ENCODE data around the gene TMEM183A.

The TMEM183A gene

DNA sequence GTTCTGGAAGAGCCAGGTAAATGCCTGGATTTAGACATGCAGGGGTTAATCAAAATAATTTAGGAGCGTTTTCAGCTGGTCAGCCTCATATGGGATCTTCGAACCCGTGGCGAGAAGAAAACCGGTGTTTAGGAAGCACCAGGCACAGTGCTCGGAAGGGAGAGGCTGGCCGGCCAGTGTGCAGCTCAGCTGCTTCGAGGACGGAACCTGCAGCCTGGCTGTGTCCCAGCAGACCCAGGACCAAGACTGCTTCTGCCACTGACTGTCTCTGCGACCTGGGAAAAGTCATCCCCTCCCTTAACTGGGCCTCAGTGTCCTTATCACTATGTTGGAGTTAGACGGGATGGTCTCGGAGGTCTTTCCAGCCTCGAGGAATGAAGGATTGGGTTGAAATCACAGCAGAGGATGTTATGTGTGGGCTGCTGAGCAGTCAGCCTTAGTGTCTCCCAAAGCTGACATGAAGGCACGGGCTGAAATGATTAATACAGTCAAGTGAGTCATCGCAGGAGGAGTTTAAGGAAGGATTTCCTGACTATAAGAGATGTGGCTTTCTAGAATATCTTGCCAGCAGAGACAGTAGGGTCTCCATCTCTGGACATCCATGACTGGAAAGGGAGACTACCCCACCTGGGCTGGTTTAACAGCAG lies 39.9 kb downstream of the TMEM183A start:
- DNase-seq: peak; percentile 69

DNA sequence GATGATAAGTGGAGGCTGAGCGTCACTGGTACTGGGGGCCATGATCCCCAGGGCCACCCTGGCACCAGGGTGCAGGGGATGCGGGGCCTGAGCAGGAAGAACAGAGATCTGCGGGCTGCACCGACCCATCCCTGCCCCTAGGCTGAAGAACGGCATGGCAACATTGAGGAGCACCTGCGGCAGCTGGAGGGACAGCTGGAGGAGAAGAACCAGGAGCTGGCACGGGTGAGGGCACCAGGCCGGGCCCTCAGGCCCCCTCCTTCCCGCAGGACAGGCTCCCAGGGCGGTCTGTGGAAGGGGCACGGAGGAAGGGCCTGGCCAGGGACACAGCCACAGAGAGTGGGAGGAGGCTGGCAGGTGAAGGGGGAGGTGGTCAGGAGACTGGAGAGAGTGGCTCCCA lies 40.9 kb downstream of the TMEM183A start:
- no peak for DNase-seq

DNA sequence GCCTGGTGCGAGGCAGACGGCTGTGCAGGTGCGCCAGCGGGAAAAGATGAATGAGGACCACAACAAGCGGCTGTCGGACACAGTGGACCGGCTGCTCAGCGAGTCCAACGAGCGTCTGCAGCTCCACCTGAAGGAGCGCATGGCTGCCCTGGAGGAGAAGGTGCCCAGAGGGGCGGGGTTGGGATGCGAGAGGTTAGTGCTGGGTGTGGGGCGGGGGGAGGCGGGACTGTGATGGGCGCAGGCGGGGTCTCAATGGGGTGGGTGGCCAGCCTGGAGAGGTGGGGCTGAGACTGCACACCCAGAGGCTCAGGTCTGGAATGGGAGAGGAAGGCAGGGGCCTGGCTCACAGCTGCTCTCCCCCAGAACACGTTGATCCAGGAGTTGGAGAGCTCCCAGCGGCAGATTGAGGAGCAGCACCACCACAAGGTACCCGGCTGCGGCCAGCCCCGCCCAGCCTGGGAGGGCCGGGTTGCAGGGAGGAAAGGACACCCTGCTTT lies 41.4 kb downstream of the TMEM183A start:
- no peak for DNase-seq

DNA sequence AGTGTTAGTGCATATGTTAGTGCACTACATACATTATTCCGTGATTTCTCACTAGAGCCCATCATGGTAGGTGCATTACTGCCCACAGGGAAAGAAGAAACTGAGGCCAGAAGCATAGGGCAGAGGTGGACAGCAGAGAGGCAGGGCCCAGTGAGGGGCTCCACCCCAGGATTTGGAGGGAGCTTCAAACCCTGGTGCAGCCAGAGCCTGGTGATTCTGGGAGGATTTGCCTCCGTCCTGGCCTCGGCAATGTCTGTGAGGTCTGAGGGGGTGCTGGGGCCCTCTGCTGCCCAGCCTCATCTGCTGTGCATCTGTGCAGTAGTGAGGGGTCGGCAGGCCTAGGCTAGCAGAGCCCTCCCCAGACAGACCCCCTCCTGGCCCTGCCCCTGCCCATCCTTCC lies 41.9 kb downstream of the TMEM183A start:
- no peak for DNase-seq

DNA sequence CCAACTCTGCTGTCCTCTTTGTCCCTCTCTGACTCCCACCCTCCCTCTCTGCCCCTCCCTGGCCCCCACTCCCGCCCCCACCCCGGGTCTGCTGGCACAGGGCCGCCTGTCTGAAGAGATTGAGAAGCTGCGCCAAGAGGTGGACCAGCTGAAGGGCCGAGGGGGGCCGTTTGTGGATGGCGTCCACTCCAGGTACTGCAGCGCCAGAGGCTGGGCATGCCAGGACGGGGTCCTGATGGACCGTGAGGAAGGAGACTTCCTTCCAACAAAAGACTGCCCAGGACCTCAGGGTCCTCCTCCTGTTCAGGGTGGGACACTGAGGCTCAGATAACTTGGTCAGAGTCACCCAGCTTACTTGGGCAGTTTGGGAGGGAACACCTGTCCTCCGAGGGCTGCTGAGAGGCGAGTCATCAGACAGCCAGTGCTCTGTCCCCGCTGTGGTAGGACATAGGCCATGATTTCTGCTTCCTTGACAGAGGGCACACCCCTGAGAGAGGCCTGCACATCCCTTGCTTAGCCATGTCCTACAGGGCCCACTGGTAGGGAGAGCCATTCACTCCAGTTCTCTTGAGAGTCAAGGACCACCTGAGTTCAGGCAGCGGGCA lies 42.5 kb downstream of the TMEM183A start:
- no peak for DNase-seq

DNA sequence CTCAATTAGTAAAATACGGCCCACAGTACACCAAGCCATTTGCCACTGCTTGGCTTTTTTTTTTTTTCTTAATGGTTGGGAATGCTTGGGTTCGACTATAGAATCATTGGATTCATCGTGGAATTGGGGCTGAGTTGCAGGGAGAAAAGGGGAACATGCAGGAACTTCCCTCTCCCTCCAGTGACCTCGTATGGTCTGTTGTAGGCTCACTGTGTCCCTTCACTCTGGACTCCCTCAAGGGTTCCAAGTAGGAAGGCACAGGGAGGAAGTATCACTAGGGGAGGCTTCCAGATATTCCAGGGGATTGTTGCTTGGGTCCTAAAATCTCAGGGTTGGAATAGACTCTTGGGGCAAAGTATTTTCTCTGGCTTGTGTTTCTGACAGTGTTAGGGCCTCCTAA lies 43.7 kb downstream of the TMEM183A start:
- DNase-seq: no peak

DNA sequence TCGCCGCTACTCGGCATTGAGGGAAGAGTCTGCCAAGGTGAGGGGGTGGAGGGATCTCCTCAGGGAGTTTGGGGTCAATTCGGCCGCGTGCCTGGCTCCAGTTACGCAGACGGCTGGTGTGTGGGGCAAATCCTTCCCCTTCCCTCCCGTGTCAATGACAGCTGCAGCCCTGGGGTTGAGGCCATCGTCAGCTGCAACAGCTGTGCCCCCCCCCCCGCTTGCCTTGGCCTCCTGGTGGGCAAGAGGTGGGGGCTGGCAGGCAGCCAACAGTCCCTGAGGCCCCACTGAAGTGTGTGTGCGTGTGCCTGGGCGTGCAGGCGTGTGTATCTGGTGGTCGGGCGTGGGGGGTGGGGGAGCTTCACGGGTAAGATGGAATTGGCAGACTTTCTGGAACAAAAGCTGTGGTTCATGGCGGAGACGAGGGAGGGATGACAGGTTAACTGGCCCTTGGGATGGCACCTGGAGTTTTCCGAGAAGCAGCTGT lies 44.7 kb downstream of the TMEM183A start:
- DNase-seq: peak; percentile 8

DNA sequence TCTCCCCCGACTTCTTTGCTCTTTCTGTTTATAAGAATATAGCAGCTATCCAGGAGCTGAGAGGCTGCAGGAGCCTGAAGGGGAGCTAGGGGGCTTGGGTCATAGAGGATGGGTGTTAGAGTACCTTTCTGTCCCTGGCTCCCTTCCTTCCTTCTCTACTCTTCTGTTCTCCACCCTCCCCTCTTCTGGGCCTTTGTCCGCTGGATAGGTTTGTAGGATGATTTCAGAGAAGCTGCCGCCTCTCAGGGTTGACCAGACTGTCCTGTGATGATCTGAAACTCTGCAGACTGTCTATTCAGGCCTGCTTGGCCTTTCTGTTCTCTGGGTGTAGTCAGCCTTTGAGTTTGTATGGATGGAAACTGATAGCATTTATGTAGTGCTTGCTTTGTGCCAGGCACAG lies 45.4 kb downstream of the TMEM183A start:
- DNase-seq: no peak

DNA sequence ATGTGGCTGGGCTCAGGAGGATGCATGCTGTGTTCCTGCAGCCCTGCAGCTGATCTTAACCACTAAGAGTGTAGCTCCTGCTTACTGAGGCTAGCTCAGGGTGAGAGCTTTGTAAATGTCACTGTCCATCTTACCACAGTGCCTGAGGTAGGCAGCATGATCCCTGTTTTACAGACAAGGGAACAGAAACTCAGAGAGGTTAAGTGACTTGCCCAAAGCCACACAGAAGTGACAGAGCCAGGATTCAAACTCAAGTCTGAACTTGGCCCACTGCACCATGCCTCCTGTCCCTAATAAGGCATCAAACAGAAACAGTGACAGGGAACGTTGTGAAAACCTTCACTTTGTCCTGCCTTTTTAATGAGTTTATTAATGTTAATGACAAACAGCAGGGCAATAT lies 47.0 kb downstream of the TMEM183A start:
- DNase-seq: peak; percentile 3

DNA sequence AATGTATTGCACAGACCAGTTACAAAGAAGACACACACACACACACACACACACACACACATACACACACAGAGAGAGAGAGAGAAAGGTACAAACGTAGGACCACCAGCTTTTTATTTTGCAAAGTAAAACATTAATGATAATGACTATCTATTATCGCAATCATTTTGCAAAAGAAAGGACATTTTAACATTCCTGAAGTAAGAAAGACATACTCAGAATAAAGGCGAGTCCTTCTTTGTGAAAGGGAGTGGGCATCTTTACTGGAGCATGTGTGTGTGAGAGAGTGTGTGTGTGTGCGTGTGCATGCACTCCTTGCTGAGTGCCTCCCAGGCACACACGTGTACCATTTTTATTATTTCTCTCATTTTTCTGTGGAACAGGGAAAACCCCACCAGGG lies 47.5 kb downstream of the TMEM183A start:
- DNase-seq: no peak

DNA sequence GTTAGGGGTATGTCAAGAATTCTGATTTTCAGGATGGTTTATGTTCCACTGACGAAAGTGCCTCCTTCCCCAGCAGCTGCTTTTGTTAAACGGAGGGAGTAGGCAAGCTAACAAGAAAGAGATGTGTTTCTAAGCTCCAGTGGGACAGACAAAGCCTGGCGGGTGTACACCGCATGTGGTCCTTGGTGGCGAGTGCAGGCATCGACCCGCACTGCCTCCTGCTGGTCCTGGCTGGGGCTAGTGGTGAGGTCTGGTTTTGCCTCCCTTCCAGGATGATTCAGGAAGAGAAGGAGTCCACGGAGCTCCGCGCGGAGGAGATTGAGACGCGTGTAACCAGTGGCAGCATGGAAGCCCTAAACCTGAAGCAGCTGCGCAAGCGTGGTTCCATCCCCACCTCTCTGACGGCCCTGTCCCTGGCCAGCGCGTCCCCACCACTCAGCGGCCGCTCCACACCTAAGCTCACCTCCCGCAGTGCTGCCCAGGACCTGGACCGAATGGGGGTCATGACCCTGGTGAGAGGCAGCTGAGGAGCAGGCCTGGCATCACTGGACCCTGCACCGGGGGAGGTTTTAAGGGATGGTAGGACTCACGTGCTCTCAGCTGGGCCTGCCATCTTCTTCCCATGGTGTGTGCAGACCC lies 48.1 kb downstream of the TMEM183A start:
- peak; percentile 12 for DNase-seq

DNA sequence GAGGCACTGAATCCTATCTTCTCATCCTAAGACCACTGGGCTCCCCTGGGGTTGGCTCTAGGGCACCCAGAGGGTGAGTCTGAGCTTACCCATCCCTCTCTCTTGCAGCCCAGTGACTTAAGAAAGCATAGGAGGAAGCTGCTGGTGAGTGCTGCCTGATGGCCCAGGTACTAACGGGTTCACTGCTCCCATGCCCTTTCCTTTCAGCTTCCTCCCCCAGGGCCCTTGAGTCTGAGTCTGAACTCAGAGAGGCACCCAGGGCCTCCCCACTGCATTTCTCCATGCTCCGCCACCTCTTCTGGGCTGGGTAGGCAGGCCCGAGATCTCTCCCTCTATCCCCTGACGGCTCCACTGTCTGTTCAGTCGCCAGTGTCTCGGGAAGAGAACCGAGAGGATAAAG lies 48.8 kb downstream of the TMEM183A start:
- DNase-seq: no peak

DNA sequence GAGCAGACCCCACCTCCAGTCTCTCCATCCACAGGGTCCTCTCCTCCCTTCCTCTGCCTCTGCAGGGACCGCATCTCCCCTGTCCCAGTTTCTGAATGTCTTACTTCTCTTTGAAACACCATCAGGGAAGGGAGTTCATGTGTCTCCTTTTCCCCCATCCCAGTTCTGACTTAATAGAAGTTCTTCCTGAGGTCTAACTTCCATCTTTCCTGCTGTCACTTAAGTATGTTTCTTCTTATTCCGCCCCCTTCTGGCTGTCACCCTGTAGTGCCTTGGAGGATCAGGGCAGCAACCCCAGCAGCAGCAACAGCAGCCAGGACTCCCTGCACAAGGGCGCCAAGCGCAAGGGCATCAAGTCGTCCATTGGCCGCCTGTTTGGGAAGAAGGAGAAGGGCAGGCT lies 49.3 kb downstream of the TMEM183A start:
- DNase-seq: no peak

DNA sequence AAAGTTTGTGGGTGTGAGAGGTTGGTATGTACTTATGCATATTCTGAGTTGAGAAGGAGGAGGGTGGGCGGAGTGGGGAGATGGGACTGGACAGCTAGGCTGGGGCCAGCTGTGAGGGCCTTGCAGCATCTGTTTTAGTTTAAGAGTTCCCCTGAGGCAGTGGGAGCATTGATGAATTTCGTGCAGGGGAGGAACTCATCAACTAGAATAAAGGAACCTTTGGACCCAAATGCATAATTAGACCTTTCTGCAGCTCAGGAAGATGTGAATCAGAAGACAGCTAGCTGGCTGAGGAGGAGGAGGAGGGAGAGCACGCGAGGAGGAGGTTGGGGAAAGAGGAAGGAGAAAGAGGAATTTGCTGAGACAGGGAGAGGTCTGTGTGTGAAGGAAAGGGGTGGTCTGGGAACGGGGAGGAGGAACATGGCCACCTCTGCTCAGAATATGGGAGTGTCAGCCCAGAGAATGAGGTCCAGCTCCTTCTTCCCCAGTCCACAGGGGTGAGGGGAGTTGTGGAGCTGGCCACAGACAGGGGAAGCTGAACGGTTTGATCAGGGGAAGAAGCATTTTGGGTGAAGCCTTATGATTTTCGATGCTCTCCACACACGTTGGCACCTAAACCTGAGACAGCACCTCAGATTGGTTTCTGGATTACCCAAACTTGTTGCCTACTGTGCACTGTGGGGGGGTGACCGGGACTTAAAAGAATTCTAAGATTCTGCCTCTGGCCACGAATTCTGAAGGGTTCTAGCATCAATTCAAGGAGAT lies 50.9 kb downstream of the TMEM183A start:
- peak; percentile 58 for DNase-seq

DNA sequence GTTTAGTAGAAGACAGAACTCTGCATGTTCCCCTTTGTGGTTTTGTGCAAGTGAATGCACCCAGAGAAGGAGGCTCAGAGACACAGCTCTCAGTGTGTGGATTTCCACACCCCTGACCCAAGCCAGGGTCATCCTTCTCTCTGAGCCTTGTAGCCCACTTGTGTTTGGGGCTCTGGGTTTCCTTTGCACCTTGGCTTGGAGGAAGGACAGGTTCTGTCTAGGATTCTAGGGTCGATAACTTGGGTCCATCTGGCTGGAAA lies 51.4 kb downstream of the TMEM183A start:
- DNase-seq: peak; percentile 74

DNA sequence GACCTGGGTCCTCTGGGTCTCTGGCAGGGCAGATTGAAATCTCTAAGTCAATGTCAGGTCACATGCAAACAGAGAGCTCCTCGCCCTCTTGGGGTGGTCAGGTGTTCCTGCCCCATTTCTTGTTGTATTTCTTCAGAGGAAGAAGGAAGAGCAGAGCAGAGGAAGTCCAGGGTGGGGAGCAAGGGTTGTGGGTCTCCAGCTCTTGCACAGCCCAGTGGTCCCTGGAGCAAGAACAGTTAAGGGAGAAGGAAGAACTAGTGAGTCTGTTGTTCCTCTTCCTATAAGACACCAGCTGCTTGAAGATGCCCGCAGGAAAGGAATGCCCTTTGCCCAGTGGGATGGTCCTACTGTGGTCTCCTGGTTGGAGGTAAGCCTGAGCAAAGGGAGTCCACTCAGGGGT lies 52.3 kb downstream of the TMEM183A start:
- DNase-seq: peak; percentile 78

DNA sequence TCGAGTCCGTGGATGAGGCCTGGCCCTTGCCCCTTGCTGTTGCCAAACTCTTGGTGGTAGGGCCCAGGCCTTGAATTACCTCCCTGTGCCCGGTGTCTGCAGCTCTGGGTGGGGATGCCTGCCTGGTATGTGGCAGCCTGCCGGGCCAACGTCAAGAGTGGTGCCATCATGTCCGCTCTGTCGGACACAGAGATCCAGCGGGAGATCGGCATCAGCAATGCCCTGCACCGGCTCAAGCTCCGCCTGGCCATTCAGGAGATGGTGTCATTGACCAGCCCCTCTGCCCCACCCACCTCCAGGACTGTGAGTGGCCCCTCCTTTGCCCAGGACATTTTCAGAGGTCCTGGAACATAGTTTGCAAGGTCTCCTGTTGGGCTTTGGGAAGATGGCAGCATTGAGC lies 52.9 kb downstream of the TMEM183A start:
- DNase-seq: no peak

DNA sequence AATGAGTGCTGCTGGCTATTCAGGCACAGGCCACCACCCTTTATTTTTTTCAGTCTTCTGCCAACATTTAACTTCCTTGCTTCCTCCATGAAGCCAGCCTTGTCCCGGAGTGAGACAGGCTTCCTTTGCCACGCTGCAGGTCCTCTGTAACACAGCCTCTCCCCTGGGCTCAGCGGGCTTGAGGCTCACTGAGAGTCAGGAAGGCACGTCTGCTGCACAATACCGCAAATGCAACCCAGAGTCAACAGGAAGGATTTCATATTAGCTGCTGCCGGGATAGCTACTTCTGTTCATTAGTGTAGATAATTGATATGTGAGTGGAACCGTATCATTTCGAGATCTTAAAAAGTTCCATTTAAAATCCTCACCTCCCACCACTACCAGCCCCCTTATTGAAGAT lies 56.1 kb downstream of the TMEM183A start:
- no peak for DNase-seq

DNA sequence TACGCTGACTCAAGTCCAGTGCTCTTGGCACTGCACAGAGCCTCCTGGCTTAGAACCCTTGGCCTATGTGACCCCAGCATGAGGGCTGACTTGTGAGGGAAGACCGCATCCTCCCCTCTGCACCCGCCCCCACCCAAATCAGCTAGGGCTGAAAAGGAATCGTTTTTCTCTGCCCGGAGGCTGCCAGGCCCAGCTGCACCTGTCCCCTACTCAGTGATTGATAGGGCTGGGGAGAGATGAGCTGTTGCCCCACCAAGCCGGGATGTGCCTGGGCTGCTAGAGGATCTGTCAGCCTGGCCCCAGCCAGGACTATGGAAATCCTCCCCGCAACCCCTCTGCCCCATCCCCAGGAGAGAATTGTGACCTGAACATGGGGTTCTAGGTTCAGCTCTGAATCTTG lies 58.0 kb downstream of the TMEM183A start:
- DNase-seq: no peak

DNA sequence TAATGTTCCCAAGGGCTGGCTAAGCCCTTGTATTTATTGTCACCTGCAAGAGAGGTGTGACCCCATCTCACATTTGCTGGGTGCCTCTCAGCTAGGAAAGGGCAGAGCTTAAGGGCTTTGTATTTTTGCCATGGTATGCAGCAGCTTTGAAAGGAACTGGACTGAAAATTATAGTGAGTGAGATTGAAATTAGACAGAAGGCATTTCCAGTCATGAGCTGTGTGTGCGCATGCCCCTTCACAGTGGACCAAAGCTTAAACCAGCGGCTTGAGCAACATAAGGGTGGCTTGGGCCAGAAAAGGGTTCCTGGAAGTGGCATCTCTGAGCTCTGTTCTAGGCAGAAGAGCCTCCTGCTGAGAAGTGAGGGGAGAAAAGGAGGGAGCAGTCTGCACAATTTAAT lies 58.8 kb downstream of the TMEM183A start:
- DNase-seq: peak; percentile 21

DNA sequence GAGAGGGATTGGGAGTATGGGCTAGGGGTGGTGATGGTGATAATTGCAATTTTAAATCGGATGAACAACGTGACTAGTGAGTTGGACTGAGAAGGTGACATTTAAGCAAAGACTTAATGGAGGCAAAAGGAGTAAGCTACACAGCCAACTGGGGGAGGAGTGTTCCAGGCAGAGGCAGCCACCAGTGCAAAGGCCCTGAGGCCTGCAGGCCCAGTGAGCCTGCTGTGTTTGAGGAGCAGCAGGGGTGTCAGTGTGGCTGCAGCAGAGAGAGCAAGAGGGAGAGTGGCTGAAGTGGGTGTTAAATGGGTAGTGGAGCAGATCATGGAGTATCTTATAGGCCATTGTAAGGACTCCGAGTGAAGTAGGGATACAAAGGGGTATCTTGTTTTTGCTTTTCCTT lies 59.8 kb downstream of the TMEM183A start:
- DNase-seq: no peak

DNA sequence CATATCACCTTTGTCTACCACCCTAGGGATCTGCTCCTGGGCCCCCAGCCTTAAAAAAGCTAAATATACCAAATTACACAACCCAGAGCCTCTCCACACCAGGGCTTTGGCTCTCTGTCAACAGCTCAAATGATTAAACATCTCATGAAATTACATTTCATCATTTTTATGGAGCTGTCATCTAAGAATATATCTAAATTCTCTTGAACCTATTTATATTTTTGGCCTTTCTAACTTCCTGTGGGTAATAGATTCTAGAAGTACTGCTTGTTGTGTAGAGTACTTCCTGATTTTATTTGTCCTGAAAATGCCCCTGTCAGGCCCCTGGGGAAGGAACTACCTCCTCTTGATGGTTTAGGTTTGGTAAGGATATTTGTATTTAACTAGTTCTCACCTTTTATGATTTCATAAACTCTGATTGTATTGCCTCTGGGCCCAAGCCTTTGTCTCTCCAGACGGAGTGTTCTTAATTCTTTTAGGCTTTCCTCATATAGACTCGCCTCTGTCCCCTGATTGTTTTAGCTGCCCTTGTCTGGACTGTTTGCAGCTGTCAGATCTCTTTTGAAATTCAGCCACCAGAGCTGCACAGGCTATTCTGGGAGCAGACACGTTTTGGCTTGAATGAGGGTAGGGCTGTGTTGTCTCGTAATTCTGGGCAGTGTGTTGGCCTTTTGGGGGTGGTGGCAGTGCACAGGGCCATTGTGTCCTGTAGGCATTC lies 62.0 kb downstream of the TMEM183A start:
- peak; percentile 92 for DNase-seq

DNA sequence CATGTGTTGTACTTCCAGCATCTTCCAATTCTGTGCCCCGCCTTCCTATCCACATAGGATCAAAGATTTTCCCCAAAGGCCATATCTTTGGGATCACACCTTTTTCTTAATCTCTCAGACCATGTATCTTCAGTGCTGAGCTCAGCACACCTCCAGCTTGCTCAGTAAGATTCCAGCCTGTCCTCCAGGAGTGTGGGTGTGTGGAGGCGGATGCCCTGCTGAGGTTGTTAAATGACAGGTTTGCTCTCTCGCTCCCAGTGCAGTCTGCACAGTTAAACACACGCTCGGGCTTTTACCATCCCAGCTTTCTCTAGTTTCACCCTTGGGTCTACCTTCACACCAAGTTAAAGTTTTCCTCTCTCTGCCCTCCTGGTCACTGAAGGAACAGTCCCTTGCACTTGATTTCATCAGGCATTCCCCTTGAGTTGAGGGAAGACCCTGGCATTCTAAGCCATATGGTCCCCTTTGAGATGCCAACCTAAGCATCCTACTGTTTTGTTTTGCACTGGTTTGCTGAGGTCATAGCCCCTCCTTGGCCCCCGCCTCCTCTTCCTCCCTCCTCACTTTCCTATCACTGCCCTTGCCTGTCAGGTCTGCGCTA lies 64.9 kb downstream of the TMEM183A start:
- DNase-seq: no peak
